Stimulated activated CD4-positive, alpha-beta T cell treated with anti-CD3 and anti-CD28 coated beads, Interleukin-12 subunit alpha, Interleukin-12 subunit beta, amount 100 ng/mL, for 4 hours (primary cell): ENCODE results near the gene DCST1.

Source experiments
- DNase-seq: peaks from one replicate; pipeline ENCODE4 v3.0.0-alpha.2; 2020

The DCST1 gene

GRCh38 chr1:155035936-155036335, 2.3 kb downstream of the DCST1 start:
- no peak for DNase-seq

GRCh38 chr1:155037043-155037442, 3.4 kb downstream of the DCST1 start:
- no peak for DNase-seq

GRCh38 chr1:155037851-155038441, 4.3 kb downstream of the DCST1 start:
- DNase-seq: no peak

GRCh38 chr1:155038602-155039307, 5.1 kb downstream of the DCST1 start:
- no peak for DNase-seq

GRCh38 chr1:155039308-155039669, 5.7 kb downstream of the DCST1 start:
- DNase-seq: no peak

- DNase-seq: no peak
Observed at GRCh38 chr1:155040358-155041093, 6.9 kb downstream of the DCST1 start.

- no peak for DNase-seq
Observed at GRCh38 chr1:155042789-155043188, 9.2 kb downstream of the DCST1 start.

GRCh38 chr1:155043301-155043702, 9.7 kb downstream of the DCST1 start:
- DNase-seq: no peak

- DNase-seq: no peak
Observed at GRCh38 chr1:155043793-155044192, 10.2 kb downstream of the DCST1 start.

- DNase-seq: no peak
Observed at GRCh38 chr1:155044365-155044764, 10.7 kb downstream of the DCST1 start.

GRCh38 chr1:155044812-155045657, 11.4 kb downstream of the DCST1 start:
- DNase-seq: peak; percentile 46

- no peak for DNase-seq
Observed at GRCh38 chr1:155048449-155049334, 15.1 kb downstream of the DCST1 start.

- no peak for DNase-seq
Observed at GRCh38 chr1:155049651-155050559, 16.3 kb downstream of the DCST1 start.

- peak; percentile 79 for DNase-seq
Observed at GRCh38 chr1:155050560-155051341, 17.1 kb downstream of the DCST1 start, which contains the start of gene ADAM15. Gene ADAM15 (plus strand): TSS chr1:155051316. CDS start chr1:155051387, 71 bp downstream.

GRCh38 chr1:155051342-155051776, 17.7 kb downstream of the DCST1 start:
- DNase-seq: no peak

- DNase-seq: peak; percentile 42
Observed at GRCh38 chr1:155051777-155052398, 18.3 kb downstream of the DCST1 start.

GRCh38 chr1:155052439-155053395, 19.1 kb downstream of the DCST1 start:
- DNase-seq: peak; percentile 18

- DNase-seq: no peak
Observed at GRCh38 chr1:155053531-155054105, 20.0 kb downstream of the DCST1 start.
